ENCODE data around the gene GRPR. TPM values are rescaled to one million over a fixed set of nuclear protein-coding genes. Genes with fewer than 3 reads are reported as not detected.
"Not testable (repeated sequence)": the region's sequence is repeated elsewhere in the genome, so short reads cannot be mapped to it uniquely, and the experiment has no call there.

The GRPR gene
- total RNA-seq, 2 experiments from 2014 or later: 0.20 to 0.22 TPM

GRCh38 chrX:16156692-16157331 lies 33.4 kb downstream of the GRPR start:
- no peak for TF ChIP-seq CTCF (IDR thresholded peaks at IDR 0.05)

GRCh38 chrX:16160729-16161128 lies 37.4 kb downstream of the GRPR start:
- no peak for ATAC-seq (ENCODE audit: poor library complexity)
- no peaks in the 10 kb centered on the region for H3K4me1 Mint-ChIP-seq (ENCODE audit: low read depth)
- Histone ChIP-seq H3K36me3 (ENCODE audit: insufficient read depth, low read length) (no peaks in the 10 kb centered on the region), H3K4me1 (ENCODE audit: insufficient read depth, low read length) (no peaks in the 10 kb centered on the region), H3K9me3 (ENCODE audit: control insufficient read depth in 1 of 2, insufficient read depth in 1 of 2, low read length in 2 of 2) (no peaks in the 10 kb centered on the region), H3K4me3 (ENCODE audit: low read length) (no peak overlapping the region), H3K27me3 (ENCODE audit: control insufficient read depth in 1 of 2, insufficient read depth in 2 of 2, low read length in 2 of 2) (no peaks in the 10 kb centered on the region), H3K27ac (ENCODE audit: low read depth in 1 of 2, low read length in 2 of 2) (no peak overlapping the region)
- no peaks in the 10 kb centered on the region for H3K36me3 Mint-ChIP-seq (ENCODE audit: low read depth)
- ChIA-PET CTCF (no interaction called here), POLR2A (no interaction called here)
- H3K27ac Mint-ChIP-seq: no peak overlapping the region
- TF ChIP-seq CTCF (IDR thresholded peaks at IDR 0.05): no peak
- peaks cover 4% of the 10 kb centered on the region for H3K27me3 Mint-ChIP-seq
- no peak overlapping the region for H3K4me3 Mint-ChIP-seq
- intact Hi-C loops (cut with DNase I, micrococcal nuclease): no loop called here
- no peaks in the 10 kb centered on the region for H3K9me3 Mint-ChIP-seq
- no peak for DNase-seq

More at GRCh38 chrX:16156692-16157331, 33.4 kb downstream of the GRPR start:
- H3K36me3 Mint-ChIP-seq (ENCODE audit: low read depth): no peaks in the 10 kb centered on the region
- ChIA-PET POLR2A (no interaction called here), CTCF (no interaction called here)
- H3K27me3 Mint-ChIP-seq: no peaks in the 10 kb centered on the region
- H3K9me3 ChIP-seq (ENCODE audit: control insufficient read depth in 1 of 2, insufficient read depth in 1 of 2, low read length in 2 of 2): no peaks in the 10 kb centered on the region
- no peaks in the 10 kb centered on the region for H3K9me3 Mint-ChIP-seq
- no peak overlapping the region for H3K27ac ChIP-seq (ENCODE audit: low read depth in 1 of 2, low read length in 2 of 2)
- H3K36me3 ChIP-seq (ENCODE audit: insufficient read depth, low read length): no peaks in the 10 kb centered on the region
- no peak overlapping the region for H3K27ac Mint-ChIP-seq
- intact Hi-C loops (cut with DNase I, micrococcal nuclease): no loop called here
- H3K4me3 ChIP-seq (ENCODE audit: low read length): no peak overlapping the region
- H3K4me1 Mint-ChIP-seq (ENCODE audit: low read depth): no peaks in the 10 kb centered on the region
- H3K4me3 Mint-ChIP-seq: no peak overlapping the region
- no peak for DNase-seq
- H3K4me1 ChIP-seq (ENCODE audit: insufficient read depth, low read length): no peaks in the 10 kb centered on the region
- H3K27me3 ChIP-seq (ENCODE audit: control insufficient read depth in 1 of 2, insufficient read depth in 2 of 2, low read length in 2 of 2): no peaks in the 10 kb centered on the region
- ATAC-seq (ENCODE audit: poor library complexity): no peak

- H3K36me3 Mint-ChIP-seq (ENCODE audit: low read depth); H3K27me3 Mint-ChIP-seq; DNase-seq; H3K9me3 ChIP-seq (ENCODE audit: control insufficient read depth in 1 of 2, insufficient read depth in 1 of 2, low read length in 2 of 2); H3K4me3 Mint-ChIP-seq; H3K27me3 ChIP-seq (ENCODE audit: control insufficient read depth in 1 of 2, insufficient read depth in 2 of 2, low read length in 2 of 2); H3K4me3 ChIP-seq (ENCODE audit: low read length); H3K27ac Mint-ChIP-seq; CTCF ChIA-PET; H3K9me3 Mint-ChIP-seq; intact Hi-C loops (cut with DNase I, micrococcal nuclease); H3K36me3 ChIP-seq (ENCODE audit: insufficient read depth, low read length); POLR2A ChIA-PET; H3K4me1 ChIP-seq (ENCODE audit: insufficient read depth, low read length); H3K27ac ChIP-seq (ENCODE audit: low read depth in 1 of 2, low read length in 2 of 2); ATAC-seq (ENCODE audit: poor library complexity); H3K4me1 Mint-ChIP-seq (ENCODE audit: low read depth): not testable (repeated sequence)
Measured at GRCh38 chrX:16161173-16161572, 37.8 kb downstream of the GRPR start.

GRCh38 chrX:16162391-16162790 lies 39.0 kb downstream of the GRPR start:
- Mint-ChIP-seq H3K36me3 (ENCODE audit: low read depth) (no peaks in the 10 kb centered on the region), H3K27me3 (peaks cover 4% of the 10 kb centered on the region), H3K4me3 (no peak overlapping the region), H3K9me3 (no peaks in the 10 kb centered on the region), H3K27ac (no peak overlapping the region), H3K4me1 (ENCODE audit: low read depth) (no peaks in the 10 kb centered on the region)
- ATAC-seq (ENCODE audit: poor library complexity): no peak
- Histone ChIP-seq H3K27ac (ENCODE audit: low read depth in 1 of 2, low read length in 2 of 2) (no peak overlapping the region), H3K9me3 (ENCODE audit: control insufficient read depth in 1 of 2, insufficient read depth in 1 of 2, low read length in 2 of 2) (no peaks in the 10 kb centered on the region), H3K36me3 (ENCODE audit: insufficient read depth, low read length) (no peaks in the 10 kb centered on the region), H3K4me3 (ENCODE audit: low read length) (no peak overlapping the region), H3K4me1 (ENCODE audit: insufficient read depth, low read length) (no peaks in the 10 kb centered on the region), H3K27me3 (ENCODE audit: control insufficient read depth in 1 of 2, insufficient read depth in 2 of 2, low read length in 2 of 2) (no peaks in the 10 kb centered on the region)
- intact Hi-C loops (cut with DNase I, micrococcal nuclease): no loop called here
- ChIA-PET CTCF (no interaction called here), POLR2A (no interaction called here)
- DNase-seq: no peak
- no peak for TF ChIP-seq CTCF (IDR thresholded peaks at IDR 0.05)

All from CD4-positive, alpha-beta T cell (primary cell).